Endothelial cell of umbilical vein (primary cell): ENCODE data around the gene DDX3Y. TPM values are rescaled to one million over a fixed set of nuclear protein-coding genes. Genes with fewer than 3 reads are reported as not detected.

Experiments used
- BruUV-seq: library from RNA; stranded (reverse); fragments of 400-500 nt; replicated peaks from 2 replicates; lab custom pipeline; 2021; lab: Mats Ljungman, UMichigan
- CTCF ChIA-PET: fragments of 300-600, 350-600 bp; sonication (Branson Sonifier 250); formaldehyde crosslinking; loops from one replicate; lab custom pipeline; 2021; ENCODE audit warnings: antibody characterized with exemption, inconsistent platforms; lab: Charles Lee
- POLR2A ChIA-PET: fragments of 300-600, 350-600 bp; sonication (Branson Sonifier 250); formaldehyde crosslinking; loops from one replicate; lab custom pipeline; 2021; ENCODE audit warnings: antibody characterized with exemption, inconsistent platforms; lab: Charles Lee
- DNase-seq: peaks from one replicate; pipeline ENCODE4 v3.0.0-alpha.2; 2011; ENCODE audit warnings: low read depth, low spot score
- FAIRE-seq: peaks from 2 replicates; lab custom pipeline; 2011; peaks lifted over from hg19 to GRCh38; lab: Jason Lieb, UNC
- H2AFZ ChIP-seq: 2 replicates; pipeline ENCODE4 v1.6.0; 2012; ENCODE audit warnings: low read depth, low read length, control low read depth, inconsistent platforms
- H3K27ac ChIP-seq: 2 replicates; pipeline ENCODE4 v1.5.1; 2011; ENCODE audit warnings: low read depth, mild to moderate bottlenecking, control low read depth, low read length, moderate library complexity; ENCODE audit not compliant: insufficient read depth
- H3K27me3 ChIP-seq, 2 experiments: 2 replicates each; pipeline versions ENCODE4 v1.6.0 to v1.6.1; 2011; ENCODE audit warnings: low read length in 2 of 2, mixed read lengths in 1 of 2; ENCODE audit not compliant: control insufficient read depth in 2 of 2, insufficient read depth in 2 of 2
- H3K36me3 ChIP-seq, 2 experiments: 2 replicates in 1 of 2; 3 replicates in 1 of 2; pipeline ENCODE4 v1.5.1; 2011; ENCODE audit warnings: low read length in 2 of 2, mild to moderate bottlenecking in 1 of 2, moderate library complexity in 1 of 2; ENCODE audit not compliant: control insufficient read depth in 2 of 2, insufficient read depth in 2 of 2; ENCODE audit errors: extremely low read depth in 1 of 2
- H3K4me1 ChIP-seq: 3 replicates; pipeline ENCODE4 v1.5.1; 2011; ENCODE audit warnings: mild to moderate bottlenecking, low read length; ENCODE audit not compliant: control insufficient read depth, insufficient read depth; ENCODE audit errors: extremely low read depth
- H3K4me2 ChIP-seq: 2 replicates; pipeline ENCODE4 v1.6.1; 2011; ENCODE audit warnings: low read length, control low read depth, mixed read lengths; ENCODE audit not compliant: insufficient read depth
- H3K4me3 ChIP-seq, 3 experiments: fragments of 200-600 bp in 1 of 3; sonication (generic), shearing (Covaris generic) in 1 of 3; replicated peaks in 1 of 3; 2 replicates each; pipeline ENCODE4 v1.5.1; 2011 to 2016; ENCODE audit warnings: control low read depth in 3 of 3, low read length in 3 of 3, mild to moderate bottlenecking in 2 of 3, inconsistent platforms in 1 of 3, low read depth in 1 of 3, moderate library complexity in 1 of 3; ENCODE audit not compliant: insufficient read depth in 1 of 3
- H3K79me2 ChIP-seq: 2 replicates; pipeline ENCODE4 v1.6.0; 2012; ENCODE audit warnings: low read length, inconsistent platforms; ENCODE audit not compliant: control insufficient read depth, insufficient read depth
- H3K9ac ChIP-seq: replicated peaks from 2 replicates; pipeline ENCODE3; 2011; ENCODE audit warnings: low read length, control low read depth; ENCODE audit not compliant: insufficient read depth; ENCODE audit errors: extremely low read depth
- H3K9me1 ChIP-seq: replicated peaks from 3 replicates; pipeline ENCODE4 v1.6.0; 2011; ENCODE audit warnings: mild to moderate bottlenecking, low read length; ENCODE audit not compliant: control insufficient read depth, insufficient read depth; ENCODE audit errors: extremely low read depth
- H3K9me3 ChIP-seq: replicated peaks from 2 replicates; pipeline ENCODE4 v1.5.1; 2012; ENCODE audit warnings: low read length, inconsistent platforms; ENCODE audit not compliant: control insufficient read depth, insufficient read depth
- H4K20me1 ChIP-seq: replicated peaks from 2 replicates; pipeline ENCODE3; 2011; ENCODE audit warnings: mild to moderate bottlenecking, low read length; ENCODE audit not compliant: control insufficient read depth, insufficient read depth; ENCODE audit errors: extremely low read depth
- CTCF ChIP-seq, 2 donors: IDR thresholded peaks; 1 replicate in 1 of 2; 2 replicates in 1 of 2; pipeline ENCODE4 v1.5.1; 2011; ENCODE audit warnings: low read length in 2 of 2, mild to moderate bottlenecking in 2 of 2, moderate library complexity in 2 of 2, control low read depth in 1 of 2, inconsistent platforms in 1 of 2, low read depth in 1 of 2; ENCODE audit not compliant: insufficient read depth in 1 of 2; ENCODE audit errors: extremely low read depth in 1 of 2
- EZH2 ChIP-seq: IDR thresholded peaks from 2 replicates; pipeline ENCODE4 v1.6.1; 2012; ENCODE audit warnings: borderline replicate concordance, low read depth, mild to moderate bottlenecking, moderate library complexity, low read length, inconsistent platforms; ENCODE audit not compliant: severe bottlenecking
- FOS ChIP-seq: IDR thresholded peaks from 2 replicates; pipeline ENCODE4 v1.6.1; 2011; ENCODE audit warnings: mild to moderate bottlenecking, low read length, moderate library complexity, borderline replicate concordance; ENCODE audit not compliant: insufficient read depth
- JUN ChIP-seq: IDR thresholded peaks from 2 replicates; pipeline ENCODE4 v1.6.1; 2011; ENCODE audit warnings: borderline replicate concordance, low read depth; ENCODE audit not compliant: insufficient read length, insufficient read depth
- MYC ChIP-seq: IDR thresholded peaks from one replicate; pipeline ENCODE4 v1.6.1; 2011; ENCODE audit warnings: mild to moderate bottlenecking, low read depth, low read length
- dilution Hi-C: fragments of 300-500 bp; cut with MboI; formaldehyde crosslinking; loops from one replicate; pipeline ENCODE4 v1.15.0; 2019; ENCODE audit warnings: low sequenced_read_pairs; ENCODE audit not compliant: extremely low pct_ligation_motif_present
- intact Hi-C: fragments of 100-400 bp; cut with micrococcal nuclease; formaldehyde crosslinking; loops from one replicate; pipeline ENCODE4 v1.10.0; 2022
- polyA plus RNA-seq, 4 experiments: library from polyadenylated mRNA; depleted of rRNA in 3 of 4; stranded (reverse) in 3 of 4; unstranded in 1 of 4; fragments of >200 nt; gene quantifications; 2 replicates each; pipeline versions ENCODE4 v1.2.1 to v1.2.3, GENCODE V29; 2011 to 2012; ENCODE audit warnings: missing spikeins in 1 of 4
- total RNA-seq: library from RNA; stranded (reverse); gene quantifications from 2 replicates; pipeline ENCODE4 v1.2.3, GENCODE V29; 2021
- TF ChIP-seq, protein P1 (sequence below): IDR thresholded peaks from 2 replicates; pipeline ENCODE4 v1.6.1; 2011; ENCODE audit not compliant: insufficient read depth, insufficient read length

The DDX3Y gene
- total and polyA plus RNA-seq, 2 donors (not counting 3 experiments of a cell fraction or from before 2014, with no cell fraction given) = 20.5 to 59.1 TPM

- Histone ChIP-seq H4K20me1 (no peaks in the 10 kb centered on the region), H3K4me1 (no peaks in the 10 kb centered on the region), H3K4me2 (no peak overlapping the region), H3K9ac (no peak overlapping the region), H3K4me3 (no peak overlapping the region), H3K79me2 (no peaks in the 10 kb centered on the region), H3K27me3 (no peaks in the 10 kb centered on the region), H2AFZ (no peak overlapping the region), H3K9me3 (no peaks in the 10 kb centered on the region), H3K36me3 (no peaks in the 10 kb centered on the region), H3K9me1 (no peaks in the 10 kb centered on the region), H3K27ac (no peak overlapping the region)
- ChIA-PET CTCF (no interaction called here), POLR2A (no interaction called here)
- no peak for FAIRE-seq
- no TSS peak for BruUV-seq
- TF ChIP-seq CTCF (IDR thresholded peaks at IDR 0.05; ENCODE audit: extremely low read depth in 1 of 2, insufficient read depth in 1 of 2, low read depth in 1 of 2, low read length in 2 of 2) = no peak
- TF ChIP-seq FOS = no peak
- no peak for TF ChIP-seq JUN
- TF ChIP-seq, protein P1, sequence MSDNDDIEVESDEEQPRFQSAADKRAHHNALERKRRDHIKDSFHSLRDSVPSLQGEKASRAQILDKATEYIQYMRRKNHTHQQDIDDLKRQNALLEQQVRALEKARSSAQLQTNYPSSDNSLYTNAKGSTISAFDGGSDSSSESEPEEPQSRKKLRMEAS = no peak
- TF ChIP-seq EZH2 = no peak
- no peak for TF ChIP-seq MYC
- intact Hi-C loops (no loop called here), dilution Hi-C loops (no loop called here)
- no peak for DNase-seq
Observed at GRCh38 chrY:12855791-12856275, 48.8 kb upstream of the DDX3Y start.
